HG02970 (cell line): ENCODE data around the gene SMOC2.

Source experiments
- ATAC-seq: cut with Tn5 transposase; IDR thresholded peaks from one replicate; pipeline ENCODE4 v1.9.1; 2021; ENCODE audit warnings: mild to moderate bottlenecking, moderate library complexity, moderate number of reproducible peaks; ENCODE audit not compliant: unreplicated experiment, low FRiP score

The SMOC2 gene

DNA sequence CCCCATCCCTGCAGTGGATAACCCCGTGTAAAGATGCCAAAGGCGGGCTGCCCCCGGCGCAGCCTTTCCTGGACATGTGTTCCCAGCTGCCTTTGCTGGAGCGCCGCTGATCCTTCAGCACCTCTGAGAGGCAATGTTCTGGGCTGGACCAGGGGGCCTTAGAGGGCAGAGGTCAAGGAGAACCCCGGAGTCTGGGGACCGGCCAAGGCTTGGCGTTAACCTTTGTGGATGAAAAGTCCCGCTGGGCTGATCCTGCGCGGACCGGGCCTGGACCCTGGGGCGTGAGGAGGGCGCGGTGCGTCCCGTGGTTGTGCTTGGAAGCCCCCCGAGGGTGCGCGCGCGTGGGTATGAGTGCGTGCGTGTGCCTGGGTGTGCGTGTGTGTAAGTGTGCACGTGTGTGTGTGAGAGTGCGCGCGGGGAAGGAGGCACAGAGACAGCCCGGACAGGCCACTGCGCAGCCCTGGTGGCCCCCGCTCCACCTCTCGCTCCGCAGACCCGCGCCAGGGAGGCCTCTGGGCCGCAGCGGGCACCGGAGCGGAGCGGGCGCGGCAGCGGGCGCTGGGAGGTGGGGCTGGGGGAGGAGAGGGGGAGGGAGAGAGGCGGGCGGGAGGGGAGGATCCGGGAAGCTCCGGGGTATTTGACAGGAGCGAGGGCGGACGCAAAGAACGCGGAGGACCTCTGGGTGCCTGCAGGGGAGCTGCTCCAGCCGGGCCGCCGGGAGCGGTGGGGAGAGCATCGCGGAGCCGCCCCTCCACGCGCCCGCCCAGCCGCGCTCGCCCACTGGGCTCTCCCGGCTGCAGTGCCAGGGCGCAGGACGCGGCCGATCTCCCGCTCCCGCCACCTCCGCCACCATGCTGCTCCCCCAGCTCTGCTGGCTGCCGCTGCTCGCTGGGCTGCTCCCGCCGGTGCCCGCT is at the start of gene SMOC2:
Gene SMOC2, plus strand, starts transcription at position 665 of the 914 bp plus-strand sequence. Its CDS starts 187 bp downstream, at position 852.
- no peak for ATAC-seq

DNA sequence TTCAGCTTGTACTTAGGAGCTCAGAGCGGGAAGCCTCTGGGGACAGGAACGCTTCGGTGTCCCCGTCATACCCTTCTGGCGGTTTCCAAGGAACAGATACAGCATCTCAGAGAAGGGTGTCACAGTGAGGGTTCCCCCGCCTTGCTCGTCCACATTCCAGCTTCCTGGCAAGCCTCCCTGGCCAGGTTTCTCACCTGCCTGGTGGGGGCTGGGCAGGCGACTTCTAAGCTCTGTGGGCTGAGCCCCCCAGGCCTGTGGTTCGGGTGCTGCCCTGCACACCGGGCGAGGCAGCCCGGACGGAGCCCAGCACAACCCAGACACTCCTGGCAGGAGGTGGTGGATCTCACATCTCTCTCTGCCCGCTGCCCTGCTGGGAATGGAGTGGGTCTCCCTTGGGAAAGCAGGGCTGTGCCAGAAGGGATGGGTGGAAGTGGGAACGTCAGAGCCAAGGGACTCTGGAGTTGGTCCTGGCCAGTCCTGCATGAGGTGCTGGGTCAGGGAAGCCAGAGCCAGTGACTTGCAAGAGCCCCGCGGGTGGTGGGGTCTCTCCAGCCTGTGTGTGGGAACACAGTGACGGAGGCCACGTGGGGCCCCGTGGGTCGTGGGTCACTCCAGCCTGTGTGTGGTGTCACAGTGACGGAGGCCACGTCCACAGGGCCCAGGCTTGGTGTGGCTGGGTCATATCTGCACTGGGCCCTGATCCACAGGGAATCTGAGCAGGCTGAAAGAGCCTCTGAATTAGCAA is 47.7 kb upstream of the SMOC2 start:
- ATAC-seq: no peak

GRCh38 chr6:168394606-168395005 is 46.4 kb upstream of the SMOC2 start:
- ATAC-seq: no peak

- ATAC-seq: no peak
Measured at GRCh38 chr6:168395983-168396382, 45.0 kb upstream of the SMOC2 start.

DNA sequence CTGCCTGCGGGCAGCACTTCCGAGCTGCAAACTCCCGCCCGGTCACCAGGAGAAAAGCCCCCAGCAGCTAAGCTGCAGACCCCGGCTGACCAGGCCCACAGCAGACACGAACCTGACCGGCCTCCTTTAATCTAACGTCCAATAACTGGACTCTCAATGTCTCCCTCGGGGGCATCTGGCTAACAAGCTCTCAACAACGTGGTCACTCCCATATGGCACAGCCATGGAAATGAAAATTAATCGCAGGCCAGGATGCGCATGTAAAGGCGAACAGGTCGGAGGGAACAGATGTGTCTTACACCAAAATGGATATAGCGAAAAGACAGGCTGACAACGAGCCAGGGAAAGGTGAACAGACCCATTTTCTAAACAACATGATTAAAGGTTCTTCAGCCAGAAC is 44.4 kb upstream of the SMOC2 start:
- ATAC-seq: no peak

DNA sequence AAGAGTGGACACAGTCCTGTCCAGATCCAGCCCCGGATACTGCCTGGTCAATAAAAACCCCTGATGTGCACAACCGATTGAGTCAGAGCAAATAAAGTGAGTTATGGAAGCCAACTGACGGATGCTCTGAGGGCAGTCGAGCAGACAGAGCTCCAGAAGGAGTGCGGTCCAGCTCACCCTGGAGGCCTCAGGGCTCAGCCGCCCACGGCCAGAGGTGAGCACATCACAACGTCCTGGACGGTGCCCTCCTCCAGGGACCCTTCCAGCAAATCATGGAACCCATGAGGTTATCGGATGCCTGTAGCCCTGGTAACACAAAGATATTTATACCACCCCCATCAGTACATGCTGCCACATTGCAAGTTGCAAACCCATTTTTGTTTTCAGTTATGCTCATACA is 44.0 kb upstream of the SMOC2 start:
- no peak for ATAC-seq

DNA sequence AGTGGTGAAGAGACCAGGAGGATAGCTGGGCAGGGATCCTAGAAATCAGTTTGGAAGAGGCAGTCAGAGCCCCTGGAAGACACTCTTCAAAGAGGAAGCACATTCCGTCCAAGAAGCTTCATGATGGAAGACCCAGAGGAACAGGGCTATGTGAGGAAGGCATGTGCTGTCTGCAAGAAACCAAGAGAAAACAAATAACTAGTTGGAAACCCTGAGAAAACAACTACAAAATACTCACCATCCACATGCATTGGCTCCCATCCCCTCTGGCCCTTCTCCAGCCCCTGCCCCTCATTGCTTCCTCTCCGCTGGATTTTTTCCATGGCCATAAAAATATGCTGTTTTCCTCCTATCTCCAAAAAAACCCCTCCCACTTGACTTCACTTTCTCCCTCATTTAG is 40.9 kb upstream of the SMOC2 start:
- no peak for ATAC-seq

DNA sequence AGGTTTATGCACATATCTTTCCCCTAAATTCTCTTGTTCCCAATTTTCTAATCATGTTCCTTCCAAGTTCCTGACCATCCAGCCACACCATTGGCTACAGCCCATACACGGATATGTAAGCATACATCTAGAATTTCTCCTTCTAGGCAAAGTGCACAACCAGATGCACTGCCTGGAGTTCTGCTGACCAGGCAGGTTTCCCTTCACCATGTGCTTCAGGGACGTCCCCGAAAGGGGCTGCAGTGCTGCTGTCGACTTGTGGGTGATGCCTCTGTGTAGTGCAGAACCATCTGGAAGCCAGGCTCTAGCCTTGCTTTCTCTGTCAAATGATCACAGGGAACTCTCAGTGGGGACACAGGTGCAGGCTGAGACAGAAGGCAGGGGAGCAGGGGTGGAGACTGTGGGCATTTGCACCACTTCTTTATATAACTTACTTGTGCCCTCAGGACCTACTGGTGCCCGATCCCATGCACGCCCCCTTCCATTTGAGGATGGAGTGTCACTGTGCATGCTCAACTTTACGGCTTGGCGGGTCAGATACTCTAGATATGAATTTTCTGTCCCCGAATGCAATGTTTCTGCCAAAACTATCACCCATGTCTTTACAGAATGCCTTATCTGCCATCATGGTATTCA is 37.5 kb upstream of the SMOC2 start:
- ATAC-seq: no peak

DNA sequence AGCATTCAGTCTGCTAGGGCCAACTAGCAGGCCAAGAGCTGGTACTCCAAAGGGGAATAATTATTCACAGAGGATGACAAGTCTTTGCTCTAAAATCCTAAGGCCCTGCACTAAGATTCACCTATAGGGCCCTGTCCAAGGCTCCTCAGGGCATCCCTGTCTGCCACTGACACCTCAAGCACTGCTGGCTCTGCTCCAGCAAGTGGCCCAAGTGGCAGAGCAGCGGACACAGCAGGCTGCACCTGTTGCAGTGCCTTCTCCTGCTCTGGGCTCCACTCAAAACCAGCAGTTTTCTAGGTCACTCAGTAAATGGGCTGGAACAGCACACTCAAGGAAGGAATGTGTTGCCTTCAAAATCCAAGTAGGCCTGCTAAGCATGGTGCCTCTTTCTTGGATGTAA is 36.4 kb upstream of the SMOC2 start:
- ATAC-seq: no peak

DNA sequence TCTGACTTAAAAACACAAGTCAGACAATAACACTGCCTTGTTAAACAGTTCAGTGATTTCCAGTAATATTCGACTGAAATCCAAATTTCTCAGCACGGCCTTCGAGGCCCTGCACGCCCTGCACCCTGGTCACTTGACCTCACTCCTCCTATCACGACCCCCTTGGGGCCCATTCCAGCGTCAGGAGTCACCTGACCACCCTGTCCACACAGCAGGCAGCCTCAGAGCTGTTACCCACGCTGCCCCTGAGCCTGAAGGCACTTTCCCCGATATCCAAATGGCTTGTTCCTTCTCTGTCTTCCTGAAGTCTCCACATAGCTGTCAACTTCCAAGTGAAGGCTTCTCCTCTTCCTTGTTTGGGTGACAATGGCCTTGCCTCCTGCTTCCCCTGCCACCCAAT is 33.1 kb upstream of the SMOC2 start:
- no peak for ATAC-seq

- ATAC-seq: no peak
Measured at GRCh38 chr6:168408504-168409136, 32.4 kb upstream of the SMOC2 start.

GRCh38 chr6:168410035-168410434 is 30.9 kb upstream of the SMOC2 start:
- no peak for ATAC-seq

DNA sequence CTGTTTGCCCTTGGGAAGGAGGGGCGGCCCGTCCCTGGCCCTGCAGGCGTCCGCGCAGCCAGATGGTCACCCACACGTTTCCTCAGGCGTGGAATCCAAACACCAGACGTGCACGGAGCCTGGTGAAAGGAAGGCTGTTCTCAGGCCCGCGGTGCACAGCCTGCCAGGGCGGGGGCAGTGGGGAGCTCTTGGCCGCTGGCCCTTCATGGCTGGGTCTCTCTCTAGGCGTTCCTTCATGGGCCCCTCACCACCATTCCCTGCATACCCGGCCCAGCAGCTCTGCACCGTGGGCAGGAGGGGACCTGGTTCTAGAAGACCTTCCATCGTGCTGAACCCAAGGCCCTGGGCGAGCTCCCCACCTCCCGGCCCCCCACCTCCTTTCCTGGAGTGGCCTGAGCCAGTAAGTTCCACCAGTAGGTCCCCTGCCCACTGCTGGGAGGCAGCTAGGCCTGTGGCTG is 30.4 kb upstream of the SMOC2 start:
- ATAC-seq: no peak

- ATAC-seq: no peak
Measured at GRCh38 chr6:168411130-168411529, 29.9 kb upstream of the SMOC2 start.

DNA sequence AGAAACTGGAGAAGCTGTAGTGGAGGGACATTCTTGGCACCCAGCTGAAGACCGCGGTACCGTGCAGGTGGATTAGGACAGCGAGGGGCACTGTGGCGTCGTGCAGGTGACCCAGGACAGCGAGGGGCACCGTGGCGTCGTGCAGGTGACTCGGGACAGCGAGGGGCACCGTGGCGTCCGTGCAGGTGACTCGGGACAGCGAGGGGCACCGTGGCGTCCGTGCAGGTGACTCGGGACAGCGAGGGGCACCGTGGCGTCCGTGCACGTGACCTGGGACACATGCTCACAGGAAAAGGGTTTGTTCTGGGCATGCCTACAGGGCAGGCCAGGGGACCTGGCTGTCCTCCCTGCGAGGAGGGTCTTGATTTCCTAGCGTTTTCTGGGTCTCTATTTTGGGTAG is 29.2 kb upstream of the SMOC2 start:
- no peak for ATAC-seq

- ATAC-seq: no peak
Measured at GRCh38 chr6:168412456-168412855, 28.5 kb upstream of the SMOC2 start.

DNA sequence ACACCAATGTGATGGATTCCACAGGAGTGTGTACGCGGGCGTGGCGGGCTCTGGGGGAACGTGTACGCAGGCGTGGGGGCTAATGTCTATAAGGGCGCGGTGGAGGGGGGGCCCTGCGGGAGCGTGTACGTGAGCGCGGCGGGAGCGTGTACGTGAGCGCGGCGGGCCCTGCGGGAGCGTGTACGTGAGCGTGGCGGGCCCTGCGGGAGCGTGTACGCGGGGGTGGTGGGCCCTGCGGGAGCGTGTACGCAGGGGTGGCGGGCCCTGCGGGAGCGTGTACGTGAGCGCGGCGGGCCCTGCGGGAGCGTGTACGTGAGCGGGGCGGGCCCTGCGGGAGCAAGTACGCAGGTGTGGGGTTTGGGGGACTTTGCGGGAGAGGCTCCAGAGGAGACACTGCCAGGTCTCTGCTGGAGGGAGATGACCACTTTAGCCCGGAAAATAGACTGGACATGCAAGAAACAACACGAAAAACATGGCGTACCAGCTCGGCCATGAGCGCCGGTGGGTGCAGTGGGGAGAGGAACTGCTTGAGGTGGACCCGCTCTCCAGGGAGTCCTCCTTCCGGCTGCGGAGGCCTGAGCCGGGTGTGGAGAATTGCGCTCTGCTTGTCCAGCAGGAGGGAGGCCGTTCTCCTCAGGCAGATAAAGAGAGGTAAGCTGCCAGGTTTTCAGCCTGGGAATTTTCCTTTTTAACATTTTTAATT is 27.8 kb upstream of the SMOC2 start:
- no peak for ATAC-seq

DNA sequence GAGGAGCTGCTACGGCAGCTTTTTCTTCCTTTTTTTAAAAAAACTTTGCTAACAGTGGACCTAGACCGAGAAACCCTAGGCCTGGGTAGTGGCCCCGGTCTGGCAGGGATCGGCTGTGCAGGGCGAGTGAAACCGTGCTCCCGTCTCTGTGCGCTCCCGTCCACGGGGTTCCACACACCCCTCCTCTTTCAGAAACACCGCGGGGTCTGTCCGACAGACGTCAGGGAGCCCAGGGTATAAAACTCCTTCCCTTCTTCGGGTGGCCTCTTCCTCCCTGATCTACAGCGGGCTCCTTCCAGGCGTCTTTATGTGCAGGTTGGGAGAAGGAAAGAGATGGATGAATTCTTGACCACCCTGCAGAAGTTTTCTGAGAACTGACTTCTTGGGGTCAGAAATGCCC is 27.1 kb upstream of the SMOC2 start:
- no peak for ATAC-seq

DNA sequence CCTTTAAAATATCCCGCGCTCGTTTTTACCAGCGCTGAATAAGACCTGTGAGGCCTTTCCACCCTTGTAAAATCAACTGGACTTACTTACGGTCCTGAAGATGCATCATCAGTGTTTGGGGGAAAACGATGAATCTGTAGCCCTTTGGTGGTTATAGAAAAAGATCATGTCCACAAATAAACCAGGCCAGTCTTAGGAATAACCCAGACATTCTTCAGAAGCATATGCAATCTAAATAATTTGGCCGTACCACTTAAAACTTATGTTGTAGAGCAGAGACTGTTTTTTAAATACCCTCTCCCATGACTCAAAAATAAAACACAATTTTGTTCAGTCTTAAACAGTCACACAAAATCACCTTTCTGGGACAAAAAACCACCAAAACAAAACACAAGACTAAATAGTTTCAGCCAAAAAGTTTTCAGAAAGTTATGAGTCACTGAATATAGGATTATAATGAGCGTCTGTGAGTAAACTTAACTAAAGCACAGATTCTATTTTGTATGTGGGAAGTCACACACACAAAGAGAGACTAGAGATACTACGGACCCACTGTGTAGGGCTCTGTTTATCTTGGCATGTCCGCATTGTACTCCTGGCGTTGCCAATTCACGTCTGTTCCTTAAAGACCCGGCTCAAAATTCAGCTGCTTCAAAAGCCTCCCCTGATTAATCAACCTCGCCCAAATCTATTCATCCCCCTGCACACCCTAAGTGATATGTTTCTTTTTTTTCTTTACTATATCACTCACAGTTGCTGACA is 26.5 kb upstream of the SMOC2 start:
- no peak for ATAC-seq
